GM18909 (cell line): Measurements from ENCODE around the gene WDFY4.

Source experiments
- ATAC-seq: cut with Tn5 transposase; IDR thresholded peaks from one replicate; pipeline ENCODE4 v1.9.1; 2021; ENCODE audit warnings: mild to moderate bottlenecking; ENCODE audit not compliant: unreplicated experiment, poor library complexity

Gene WDFY4

DNA sequence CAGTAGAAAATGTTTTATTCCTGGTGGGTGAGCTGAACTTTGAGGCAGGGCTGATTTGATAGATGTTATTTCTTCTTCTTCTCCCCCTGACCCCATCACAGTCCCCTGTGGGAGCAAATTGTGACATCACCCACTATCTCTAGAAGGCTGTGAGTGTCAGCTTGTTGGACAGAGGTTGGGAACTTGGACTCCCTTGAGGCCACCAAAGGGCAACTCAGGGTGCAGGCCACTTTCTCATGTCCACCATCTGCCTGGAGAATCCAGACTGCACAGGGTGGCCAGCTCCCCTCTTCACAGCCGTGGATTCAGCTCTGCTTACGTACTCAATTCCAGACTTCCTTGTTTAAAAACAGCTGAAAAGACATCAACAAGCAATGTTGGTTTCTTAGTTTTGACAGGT, 151.9 kb downstream of the WDFY4 start:
- ATAC-seq: no peak

DNA sequence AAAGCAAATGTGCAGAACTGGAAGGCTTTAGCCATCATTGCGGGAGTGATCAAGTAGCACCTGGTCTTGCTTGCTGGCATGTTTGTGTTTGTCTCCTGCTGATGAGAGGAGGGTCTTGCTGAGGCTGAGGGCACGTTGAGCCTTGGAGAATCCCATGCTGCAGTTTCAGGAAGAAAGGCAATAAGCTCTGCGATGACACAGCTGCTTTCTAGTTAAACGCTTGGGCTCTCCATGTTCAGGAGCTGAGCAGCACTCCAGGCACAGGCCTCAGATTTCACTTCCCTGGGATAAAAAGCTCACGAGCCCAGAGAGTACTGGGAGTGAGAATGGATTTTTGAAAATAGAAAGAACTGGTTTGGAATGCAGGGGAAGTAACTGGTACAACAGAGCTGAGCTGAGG, 154.2 kb downstream of the WDFY4 start:
- no peak for ATAC-seq

DNA sequence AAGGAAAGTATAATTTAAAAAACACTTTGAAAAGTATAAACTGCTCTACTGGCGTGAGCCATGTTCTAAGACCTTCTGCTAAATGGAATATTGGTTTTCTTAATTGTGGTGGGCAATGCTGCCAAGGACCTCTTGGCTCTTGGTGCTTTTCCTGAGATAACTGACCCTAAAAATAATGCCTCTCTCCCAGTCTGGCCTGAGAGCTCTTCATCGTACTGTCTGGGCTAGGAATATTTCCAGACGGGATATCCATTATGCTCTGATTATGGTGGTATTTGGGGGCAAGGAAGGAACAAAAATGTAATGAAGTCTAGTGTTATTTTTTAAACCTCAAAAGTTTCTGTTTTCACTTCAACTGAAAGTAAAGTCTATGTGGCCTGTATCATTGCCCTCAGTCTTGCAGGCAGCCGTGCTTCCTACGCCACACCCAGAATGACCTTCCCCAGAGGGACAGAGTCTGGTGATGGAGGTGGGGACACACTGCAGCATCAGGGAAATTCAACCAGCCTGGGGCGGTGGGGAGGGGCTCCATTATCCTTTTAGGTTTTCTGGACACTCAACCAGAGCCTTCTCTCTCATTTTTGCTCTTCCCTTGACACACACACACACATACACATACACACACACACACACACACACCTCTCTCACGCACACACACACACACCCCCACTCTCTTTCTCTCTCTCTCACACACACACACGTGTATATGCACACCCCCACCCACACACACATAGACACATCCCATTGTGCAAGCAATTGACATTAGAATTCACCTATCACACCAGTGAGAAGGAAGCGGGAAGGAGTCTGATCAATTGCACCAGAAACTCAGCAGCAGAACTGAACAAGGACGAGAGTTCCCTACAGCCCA, 155.4 kb downstream of the WDFY4 start:
- no peak for ATAC-seq

DNA sequence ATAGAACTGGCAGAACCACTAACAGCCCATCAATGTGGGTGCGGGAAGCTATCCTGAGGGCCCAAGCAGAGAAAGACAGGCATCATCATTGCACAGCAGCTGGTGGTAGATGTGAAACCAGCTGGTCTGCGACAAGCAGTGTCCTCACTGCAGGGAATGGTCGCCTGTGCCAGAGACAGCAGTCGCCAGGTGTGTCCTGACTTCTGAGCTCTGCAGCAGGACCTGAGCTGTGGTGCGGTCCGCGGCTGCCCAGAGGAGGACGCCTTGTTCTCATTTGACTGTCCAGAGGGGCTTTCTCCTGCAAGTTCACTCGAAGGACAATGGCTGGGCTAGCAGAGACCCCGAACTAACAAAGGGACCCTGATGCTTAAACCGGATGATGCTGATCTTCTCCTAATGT, 157.6 kb downstream of the WDFY4 start:
- no peak for ATAC-seq

DNA sequence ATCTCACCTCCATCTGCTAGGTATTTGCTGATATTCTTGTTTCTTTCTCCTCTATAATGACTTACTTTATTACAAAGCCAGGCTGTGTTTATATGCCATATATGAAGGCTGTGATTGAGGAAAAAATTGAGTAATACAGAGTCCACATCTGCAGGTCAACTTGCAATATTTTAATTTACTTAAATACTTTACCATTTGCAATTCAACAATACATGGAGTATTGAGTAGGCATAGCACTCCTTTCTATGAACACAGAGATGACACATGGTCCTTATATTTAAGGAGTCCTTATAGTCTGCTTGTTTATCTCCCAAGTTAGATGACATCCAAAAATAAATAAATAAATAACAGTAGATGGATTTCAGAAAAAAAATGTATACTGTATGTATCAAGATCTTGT, 158.5 kb downstream of the WDFY4 start:
- ATAC-seq: no peak

DNA sequence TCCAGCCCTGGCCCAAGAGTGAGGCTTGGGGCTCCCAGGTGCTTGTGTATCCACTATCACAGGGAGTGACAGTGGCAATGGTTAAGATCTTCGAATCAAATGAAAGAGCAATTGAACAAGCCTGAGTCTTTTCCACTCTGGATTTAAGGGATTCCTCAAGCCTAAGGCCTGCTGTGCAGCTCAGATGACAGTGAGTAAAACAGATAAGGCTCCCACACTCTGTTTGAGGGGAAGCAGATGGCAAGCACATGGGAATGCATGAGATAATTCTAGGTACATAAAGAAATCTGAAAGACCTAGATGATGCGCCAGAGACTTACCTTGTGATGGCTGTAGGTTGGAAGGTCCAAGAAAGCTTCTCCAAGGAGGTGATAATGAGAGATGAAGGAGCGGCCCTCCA, 159.9 kb downstream of the WDFY4 start:
- ATAC-seq: no peak

DNA sequence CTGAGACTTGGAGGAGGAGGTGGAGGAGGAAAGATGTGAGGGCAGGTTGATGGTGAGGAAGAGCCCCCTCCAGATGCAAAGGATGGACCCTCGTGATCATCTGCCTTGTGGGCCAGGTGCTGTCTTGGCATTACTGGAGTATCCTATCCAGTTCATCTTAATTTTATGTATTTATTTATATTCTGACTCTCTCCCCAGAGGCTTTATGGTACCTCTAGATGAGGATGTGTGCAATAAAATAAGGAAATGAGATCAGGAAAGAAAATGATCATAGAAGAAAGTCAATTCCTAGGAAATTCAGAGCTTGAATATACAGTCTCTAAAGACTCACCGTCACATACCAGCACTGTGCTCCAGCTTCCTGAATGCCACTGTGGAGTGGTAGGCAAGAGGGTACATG, 160.8 kb downstream of the WDFY4 start:
- ATAC-seq: no peak

DNA sequence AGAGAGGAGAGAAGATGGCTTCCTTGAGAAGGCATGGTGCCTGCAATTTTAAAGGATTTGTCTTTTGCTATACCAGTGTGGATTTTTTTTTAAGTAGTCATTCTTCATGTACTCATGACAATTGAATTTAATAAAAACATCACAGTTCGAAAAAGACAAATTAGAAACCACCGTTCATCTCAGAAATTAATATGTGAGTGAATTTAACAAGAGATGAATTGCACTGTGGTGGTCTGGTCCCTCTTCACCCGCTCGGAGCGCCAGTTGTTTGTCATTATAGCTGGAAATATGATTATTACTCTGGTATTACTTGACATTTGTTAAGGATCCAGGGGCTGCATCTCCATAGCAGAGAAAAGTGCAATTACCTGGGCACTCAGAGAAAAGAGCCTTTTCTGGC, 163.0 kb downstream of the WDFY4 start:
- no peak for ATAC-seq

DNA sequence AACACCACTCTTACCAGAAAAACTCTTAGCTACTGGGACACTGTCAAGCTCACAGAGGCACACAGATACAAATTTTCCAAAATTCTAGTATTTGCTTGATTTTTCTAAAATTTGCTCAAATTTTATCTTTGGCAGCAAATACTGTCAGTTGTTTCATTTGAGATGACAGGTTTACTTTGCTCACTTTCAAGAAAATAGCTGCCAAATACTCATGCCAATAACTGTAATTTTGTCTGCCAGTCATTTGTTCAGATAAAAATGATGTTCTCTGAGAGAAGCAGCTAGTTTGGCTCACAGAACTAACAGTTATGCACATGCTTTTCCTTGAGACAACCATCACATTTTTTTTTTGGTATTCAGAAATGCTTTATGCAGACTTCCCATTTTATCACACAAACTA, 172.2 kb downstream of the WDFY4 start:
- no peak for ATAC-seq

DNA sequence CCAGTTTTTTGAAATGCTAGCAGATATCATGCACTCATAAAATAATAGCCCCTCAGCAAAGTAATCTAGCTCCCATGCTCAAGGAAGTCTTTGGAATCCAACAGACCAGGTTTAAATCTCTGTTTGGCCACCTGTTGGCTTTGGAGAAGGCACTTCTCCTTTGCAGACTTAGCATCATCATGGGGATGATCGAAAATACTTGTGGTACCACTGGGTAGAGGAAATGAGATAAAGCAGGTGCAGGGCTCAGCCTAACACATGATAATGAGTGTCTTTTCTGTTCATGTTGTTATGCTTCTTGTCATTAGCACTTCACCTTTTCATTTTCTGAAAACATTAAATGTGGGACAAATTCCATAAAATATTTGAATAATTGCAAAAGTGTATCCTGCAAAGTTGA, 187.6 kb downstream of the WDFY4 start:
- ATAC-seq: no peak

DNA sequence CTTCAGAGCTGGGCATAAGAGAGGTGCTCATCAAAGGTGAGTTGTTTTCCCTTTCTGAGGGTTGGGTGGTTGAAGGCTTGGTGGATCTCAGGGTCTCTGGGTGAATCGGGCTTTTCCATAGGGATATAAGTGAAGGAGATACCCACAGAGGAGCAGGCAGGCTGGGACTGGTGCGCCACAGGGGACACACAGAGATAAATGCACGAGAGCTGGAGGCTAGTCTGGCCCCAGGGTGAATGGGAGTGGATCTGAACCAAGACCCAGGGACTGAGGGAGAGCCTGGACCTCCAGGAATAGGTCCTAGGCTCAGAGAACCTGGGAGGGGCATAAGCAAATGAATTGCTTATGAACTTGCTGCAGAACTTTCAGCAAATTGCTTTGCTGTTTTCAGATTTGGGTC, 193.4 kb downstream of the WDFY4 start:
- ATAC-seq: no peak

DNA sequence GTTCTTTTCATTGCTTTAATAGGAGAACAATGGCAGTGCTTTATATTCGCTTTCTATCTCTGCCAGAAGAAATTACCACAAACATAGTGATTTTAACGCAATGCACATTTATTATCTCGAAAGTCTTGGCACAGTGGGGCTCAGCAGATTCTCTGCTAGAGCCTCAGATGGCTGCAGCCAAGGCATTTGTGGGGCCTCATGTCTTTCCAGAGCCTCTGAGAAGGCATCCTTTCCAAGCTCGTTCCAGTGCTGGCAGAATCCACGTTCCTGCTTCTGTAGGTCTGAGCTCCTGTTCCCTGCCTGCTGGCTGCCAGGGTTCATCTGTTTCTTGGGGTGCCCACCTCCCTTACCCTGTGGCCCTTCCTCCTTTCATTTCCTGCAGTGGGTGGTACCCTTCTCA, 194.8 kb downstream of the WDFY4 start:
- ATAC-seq: no peak

DNA sequence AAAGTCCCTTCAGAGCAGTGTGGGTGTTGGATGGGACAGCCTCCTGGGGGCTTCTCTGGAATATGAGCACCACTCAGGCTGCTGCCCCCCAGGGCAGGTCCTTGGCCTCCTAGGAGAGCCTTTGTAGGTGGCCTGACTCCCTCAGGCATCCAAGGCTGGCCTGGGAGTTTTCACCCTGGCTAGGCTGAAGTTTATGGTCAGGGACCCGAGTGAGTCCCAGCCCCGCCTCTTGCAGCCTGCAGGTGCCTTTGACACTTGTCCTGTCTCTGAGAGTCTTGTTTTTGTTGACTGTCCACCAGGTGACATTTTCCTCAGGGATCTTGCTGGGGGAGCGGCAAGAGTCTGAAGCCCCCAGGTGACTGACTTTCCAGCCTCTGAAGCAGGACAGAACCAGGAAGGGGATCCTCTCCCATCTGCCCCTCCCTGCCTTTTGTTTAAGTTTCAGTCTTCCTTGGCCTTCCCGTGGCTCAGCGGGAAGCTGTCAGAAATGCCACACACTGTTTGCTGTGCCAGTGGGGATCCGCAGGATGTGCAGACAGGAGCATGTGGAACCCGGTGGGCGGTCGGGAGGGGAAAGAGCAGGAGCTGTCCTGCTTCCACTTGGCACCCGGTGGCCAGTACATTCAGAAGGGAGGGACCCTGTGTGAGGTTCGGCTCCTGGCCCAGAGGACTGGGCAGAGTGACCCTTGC, 195.5 kb downstream of the WDFY4 start:
- no peak for ATAC-seq

DNA sequence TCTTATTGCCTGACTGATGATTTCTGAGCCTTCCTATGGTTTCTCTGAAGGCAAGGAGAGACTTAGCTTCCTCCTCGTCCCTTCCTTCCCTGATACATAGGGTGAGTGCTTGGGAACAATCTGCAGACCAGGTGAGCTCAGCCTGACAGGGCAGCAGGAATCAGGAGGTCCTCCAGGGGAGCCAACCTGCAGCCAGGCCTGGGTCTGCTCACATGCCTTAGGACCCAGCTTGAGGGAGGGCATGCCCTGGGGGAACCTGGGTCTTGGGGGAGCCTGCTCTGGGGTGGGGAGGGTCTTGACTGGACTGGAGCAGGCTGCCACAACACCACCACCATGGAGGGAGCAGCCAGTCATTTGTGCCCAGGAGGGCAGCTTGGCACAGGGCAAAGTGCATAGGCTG, 197.3 kb downstream of the WDFY4 start:
- ATAC-seq: no peak

DNA sequence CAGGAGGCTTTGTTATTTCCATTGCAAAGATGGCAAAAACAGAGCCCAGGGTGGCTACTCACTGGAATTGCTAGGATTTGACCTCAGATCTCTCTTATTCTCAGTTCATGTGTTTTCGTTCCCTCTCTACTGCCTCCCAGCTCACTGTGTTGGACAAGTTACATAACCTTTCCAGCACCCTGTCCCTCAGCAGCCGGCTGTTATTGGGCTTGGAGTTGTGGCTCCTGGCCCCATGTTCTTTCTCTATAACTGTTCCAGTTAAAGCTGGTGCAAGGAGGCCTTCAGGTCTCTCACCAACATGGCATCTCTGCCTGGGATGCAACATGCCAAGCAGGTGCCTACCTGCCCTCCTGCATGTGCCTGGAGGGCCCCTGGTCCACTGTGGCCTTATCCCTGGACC, 198.2 kb downstream of the WDFY4 start:
- no peak for ATAC-seq

DNA sequence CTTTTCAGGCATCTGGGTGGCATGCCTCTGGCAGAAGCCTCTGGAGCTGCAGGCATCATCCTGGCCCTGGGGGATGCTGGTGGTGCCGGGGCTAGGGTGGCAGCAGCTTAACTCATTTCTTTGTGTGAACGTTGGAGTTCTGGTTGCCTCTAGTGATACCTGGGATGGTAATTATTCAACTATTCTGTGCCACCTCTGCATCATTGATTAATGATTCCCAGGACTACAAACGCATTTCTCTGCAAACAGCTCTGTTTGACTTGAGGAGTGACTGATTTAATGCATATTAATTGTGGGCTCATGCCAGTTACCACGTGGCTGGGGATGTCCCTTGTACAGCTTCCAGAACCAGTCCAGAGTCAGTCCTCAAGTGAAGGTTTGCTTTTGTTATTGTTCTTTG, 199.0 kb downstream of the WDFY4 start:
- ATAC-seq: no peak

DNA sequence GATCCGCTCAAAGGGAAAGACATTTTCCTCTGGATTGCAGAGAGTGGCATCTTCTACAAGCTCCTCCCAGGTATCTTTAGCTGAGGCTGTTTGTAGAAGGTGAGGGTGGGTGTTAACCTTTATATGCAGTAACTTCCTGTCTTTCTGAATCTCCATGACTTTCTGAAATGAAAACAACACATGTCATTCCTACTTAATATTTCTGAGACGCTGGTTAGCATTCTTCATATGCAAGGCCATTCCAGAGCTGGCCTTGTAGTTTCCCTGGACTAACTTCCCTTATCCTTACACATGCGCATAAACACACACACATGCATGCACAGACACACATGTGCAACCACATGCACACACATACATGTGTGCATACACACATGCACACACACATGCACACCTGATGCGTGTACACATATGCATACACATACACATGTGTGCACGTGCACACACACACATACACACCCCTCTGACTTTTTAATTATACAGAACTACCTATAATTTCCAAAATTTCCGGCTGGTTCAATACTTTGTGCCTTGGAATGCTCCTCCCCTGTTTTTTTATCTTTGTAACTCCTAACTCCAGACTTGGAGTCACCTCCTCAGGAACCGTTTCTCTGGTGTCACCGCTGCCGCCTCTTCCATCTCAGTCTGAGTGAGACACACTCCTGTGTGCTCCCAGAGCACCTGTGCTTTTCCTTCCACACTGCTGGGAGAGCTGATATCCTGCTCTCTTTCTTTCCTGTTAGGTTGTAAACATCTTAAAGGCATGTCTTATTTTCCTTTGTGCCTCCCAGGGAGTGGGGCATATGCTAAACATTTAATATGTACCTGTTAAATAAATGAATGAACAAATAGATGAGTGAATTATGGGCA, 199.7 kb downstream of the WDFY4 start:
- ATAC-seq: no peak

DNA sequence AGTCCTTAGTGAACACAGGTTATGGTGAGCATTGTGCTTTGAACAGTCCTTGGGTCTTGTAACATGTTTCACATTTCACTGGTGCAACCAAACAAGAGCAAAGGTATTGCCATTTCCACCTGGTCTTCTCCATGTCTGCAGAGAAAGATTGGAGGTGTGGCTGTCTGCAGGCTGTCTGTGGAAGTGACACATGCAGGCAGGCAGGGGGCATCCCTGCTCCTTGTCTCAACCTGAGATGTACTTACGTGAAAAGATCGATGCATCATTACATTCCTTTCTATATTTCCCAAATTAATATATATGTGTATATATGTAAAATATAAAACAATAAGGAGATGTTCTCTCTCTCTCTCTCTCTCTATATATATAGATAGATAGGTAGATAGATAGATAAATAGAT, 200.7 kb downstream of the WDFY4 start:
- ATAC-seq: no peak

DNA sequence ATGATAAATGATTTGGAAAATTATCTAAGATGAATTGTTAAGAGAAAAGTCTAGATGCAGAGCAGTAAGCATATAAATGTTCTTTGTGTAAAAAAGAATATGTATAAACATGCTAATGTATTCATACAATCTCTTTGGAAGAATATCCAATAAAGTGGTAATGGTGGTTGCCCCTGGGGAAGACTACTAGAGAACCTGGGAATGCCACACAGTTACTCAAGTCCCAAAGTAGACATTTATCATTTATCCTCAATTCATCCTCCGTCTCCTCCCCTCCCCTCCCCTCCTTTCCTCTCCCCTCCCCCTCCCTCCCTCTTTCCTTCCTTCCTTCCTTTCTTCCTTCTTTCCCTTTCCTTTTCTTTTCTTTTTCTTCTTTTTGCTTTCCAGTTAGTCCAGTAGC, 203.3 kb downstream of the WDFY4 start:
- no peak for ATAC-seq

DNA sequence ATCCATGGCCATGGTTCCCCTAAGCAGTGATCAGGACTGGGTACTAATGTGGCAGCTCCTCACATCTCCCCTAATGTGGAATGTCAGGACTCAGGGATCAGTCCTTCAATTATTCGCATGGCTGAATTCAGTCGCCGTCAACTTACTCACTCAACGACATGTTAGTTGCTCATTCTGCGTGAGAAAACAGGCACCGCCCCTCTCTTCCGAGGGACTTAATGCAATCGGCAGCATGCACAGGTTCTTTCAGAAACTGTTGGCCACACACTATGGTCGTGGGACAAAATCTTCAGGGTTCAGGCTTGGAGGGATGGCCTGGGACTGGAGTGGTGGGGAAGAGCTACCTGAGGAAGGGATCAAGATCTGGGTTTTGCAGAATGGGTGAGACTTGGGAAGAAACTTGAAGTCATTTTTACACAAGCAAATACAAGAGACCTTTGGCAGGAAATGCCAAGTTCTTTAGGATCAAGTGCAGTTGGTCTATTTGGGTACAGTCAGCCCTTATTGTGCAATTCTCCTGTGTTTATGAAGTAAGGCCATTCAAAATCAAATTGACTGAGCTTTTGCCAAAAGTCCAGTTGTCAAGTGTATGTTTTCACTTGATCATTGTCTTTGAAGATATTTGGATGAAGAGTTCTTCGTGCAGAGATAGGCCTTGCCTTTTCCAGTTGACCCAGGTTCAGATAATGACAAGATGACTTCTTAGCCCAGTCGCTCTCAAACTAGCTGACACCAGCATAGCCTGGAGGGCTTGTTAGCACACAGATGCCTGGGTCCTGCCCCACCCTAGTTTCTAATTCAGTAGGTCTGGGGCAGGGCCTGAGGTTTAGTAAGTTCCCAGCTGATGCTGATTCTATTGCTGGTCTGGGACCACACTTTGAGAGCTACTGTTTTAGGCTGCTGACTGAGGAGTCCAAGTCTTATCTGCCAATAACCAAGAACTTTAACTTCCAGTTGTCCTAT, 206.5 kb downstream of the WDFY4 start:
- no peak for ATAC-seq
